Stimulated activated CD8-positive, alpha-beta memory T cell treated with anti-CD3 and anti-CD28 coated beads, Interleukin-7, amount 100 ng/mL, for 24 hours (primary cell): ENCODE measurements around the gene TGFBR3L.

Source experiments
- DNase-seq: peaks from one replicate; pipeline ENCODE4 v3.0.0-alpha.2; 2020; ENCODE audit warnings: low read depth

The TGFBR3L gene

DNA sequence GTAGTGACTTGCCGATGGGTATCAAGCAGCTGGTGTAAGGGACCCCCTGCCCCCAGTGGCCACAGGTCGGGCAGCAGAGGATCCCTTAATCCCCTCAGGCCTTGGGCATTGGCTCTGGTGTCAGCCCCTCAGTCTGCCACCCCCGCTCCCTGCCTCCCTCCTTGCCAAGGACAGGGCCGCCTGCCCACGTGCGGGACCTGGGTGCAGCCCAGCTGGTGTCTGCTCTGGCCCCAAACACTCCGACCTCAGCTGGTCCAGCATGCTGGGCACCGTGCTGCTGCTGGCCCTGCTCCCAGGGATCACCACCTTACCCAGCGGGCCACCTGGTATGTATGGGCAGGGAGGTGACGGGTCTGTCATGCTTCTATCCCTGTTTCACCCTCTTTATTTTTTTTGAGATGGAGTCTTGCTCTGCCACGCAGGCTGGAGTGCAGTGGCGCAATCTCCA, at the start of gene TGFBR3L:
TGFBR3L (plus strand) TSS at position 233 of the 448 bp plus-strand sequence.
- DNase-seq, result no peak

DNA sequence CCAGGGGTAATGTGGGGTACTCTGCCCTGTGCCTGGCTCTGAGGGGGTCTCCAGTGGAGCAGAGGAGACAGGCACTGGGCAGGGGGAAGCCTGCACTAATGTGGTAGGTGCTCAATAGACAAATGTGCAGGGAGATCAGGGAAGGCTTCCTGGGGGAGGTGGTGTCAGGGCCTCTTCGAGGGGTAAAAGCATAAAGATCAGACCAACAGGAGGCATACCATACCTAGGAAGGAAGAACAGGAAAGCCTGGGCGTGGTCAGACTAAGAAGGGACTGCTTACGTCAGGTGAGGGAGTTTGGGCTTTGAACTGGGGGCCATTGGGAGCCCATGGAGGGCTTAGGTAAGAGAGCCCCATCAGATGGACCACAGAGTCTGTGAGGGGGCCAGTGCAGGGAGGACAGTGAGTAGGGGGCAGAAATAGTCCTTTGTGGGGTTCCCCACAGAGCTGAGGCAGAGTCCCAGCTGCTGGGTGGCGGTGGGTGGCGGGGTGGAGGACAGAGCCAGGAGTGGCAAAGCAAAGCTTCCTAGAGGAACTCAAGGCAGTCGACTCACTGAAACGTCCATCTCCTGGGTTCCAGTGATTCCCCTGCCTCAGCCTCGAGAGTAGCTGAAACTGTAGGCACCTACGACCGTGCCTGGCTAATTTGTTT, 49.2 kb upstream of the TGFBR3L start:
- DNase-seq, result no peak

DNA sequence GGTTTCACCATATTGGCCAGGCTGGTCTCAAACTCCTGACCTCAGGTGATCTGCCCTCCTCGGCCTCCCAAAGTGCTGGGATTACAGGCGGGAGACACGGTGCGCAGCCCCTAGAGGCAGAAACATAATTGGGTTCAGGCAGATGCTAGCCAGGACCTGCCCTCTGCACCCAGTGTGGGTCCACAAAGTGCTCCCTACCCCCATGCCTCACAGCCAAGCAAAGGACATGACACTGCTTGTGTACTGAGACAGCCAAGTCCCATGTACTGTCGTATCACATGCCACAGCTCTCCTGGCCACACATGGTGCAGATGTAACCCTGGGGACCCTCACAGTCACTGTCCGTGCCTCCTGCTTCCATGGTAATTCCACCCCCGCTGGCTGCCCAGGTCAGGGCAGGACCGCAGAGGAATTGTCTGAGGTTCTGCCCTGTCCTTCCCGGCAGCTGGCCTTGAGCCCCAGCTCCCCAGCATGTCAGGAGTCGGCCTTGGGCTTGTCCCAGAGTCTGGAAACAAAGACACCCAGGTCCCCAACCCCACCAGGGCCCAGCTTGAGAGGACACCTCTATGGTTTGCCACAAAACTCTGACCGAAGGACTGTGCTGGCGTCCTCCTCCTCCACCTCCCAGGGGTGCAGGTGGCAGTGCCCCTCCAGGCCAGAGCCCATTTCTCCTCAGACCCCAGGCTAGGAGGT, 48.1 kb upstream of the TGFBR3L start:
- no peak for DNase-seq

DNA sequence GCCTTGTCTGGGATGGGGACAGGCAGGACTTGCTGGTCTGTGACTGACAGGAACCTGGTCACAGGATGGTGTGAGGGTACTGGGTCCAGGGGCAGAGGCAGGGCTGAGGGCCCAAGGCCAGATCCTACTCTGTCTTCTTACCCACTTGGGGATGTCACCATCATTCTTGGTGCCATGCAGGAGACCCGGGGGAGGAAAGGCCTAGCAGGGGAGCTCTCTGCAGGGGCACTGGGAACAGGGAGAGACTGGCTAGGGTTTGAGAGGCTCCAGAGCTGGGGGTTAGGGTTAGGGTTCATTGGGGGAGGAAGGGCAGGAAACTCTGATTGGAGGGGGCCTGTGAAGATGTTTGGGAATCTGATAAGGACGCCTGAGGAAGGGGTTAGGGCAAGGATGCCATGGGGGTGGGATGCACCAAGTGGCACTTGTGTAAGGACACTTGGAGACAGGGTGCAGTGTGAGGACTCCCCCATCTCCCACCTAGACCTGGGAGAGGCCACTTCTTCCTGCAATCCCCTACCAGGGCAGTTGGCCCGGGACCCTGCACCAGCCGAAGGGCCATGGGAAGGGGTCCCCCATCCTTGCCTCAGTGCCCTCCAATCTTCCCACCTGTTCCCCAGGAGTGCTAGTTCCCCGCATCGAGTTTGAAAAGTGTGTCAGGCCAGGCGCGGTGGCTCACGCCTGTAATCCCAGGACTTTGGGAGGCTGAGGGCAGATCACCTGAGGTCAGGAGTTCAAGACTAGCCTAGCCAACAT, 47.4 kb upstream of the TGFBR3L start:
- no peak for DNase-seq

DNA sequence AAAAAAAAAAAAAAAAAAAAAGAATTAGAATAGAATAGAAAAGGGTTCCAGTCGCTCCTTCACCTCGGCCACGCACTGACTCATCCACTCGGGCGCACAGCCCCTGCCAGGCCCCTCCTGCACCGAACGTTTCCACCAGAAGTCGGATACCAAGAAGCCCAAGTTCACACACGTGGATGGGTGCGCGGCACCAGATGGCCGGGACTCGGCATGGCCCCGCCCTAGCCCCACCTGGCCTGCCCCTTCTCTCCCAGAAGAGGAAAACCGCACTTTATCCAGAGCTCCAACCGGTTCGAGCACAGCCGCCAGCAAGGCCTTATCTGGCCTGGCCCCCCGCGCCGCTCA, 46.3 kb upstream of the TGFBR3L start:
- no peak for DNase-seq

DNA sequence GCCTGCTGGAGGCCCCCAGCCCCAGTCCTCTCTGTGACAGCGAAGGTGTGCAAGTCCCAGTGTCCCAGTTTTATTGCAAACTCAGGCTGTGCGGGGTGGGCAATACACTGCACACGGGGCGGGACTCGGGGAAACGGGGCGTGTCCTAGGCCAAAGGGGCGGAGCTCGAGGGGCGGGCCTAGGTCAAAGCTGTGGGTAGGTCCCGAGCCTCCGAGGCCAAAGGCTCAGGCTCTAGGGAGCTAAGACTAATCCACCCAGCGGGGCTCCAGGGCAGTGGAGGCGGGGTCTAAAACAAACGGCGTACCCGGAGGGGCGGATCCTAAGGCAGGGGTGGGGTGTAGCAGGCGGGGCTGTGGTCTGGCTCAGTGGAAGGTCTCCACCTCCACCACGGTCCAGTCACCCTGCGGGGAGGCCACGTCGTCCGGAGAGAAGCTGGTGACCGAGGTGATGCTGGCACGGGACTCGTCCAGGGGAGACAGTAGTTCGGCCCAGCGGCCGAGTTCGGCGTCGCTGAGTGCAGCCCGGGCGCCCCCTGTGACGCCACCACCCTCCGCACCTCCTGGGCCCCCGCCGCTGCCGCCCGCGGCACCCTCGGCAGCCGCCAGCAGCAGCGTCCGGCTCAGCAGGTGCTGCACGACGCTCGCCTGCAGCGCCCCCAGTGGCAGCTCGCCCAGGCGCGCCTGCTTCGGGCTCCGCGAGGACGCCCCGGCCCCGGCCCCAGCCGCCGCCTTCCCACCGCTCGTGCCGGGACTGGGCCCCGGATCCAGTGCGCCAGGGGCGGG, 45.8 kb upstream of the TGFBR3L start:
- peak; percentile 46 for DNase-seq

DNA sequence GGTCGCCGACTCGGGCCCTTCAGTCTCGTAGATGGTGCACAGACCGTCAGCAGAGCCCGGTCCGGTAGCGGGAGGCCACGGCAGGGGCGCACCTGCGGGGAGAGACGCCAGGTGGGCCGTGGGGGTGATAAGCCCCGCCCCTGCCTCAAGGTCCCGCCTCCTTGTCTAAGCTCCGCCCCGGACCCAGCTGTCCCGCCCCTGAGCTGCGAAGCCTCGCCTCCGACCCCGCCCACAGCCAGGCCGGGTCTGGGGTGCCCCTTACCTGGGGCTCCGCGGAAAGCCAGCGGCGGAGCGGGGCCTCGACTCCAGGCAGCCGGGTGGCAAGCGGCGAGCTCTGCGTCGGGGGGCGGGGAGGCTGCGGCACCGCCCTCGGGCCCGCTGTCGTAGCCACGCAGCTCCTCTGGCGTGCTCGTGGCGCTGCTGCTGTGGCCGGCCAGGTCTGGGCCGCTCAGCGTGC, 45.1 kb upstream of the TGFBR3L start:
- DNase-seq, result peak; percentile 54

DNA sequence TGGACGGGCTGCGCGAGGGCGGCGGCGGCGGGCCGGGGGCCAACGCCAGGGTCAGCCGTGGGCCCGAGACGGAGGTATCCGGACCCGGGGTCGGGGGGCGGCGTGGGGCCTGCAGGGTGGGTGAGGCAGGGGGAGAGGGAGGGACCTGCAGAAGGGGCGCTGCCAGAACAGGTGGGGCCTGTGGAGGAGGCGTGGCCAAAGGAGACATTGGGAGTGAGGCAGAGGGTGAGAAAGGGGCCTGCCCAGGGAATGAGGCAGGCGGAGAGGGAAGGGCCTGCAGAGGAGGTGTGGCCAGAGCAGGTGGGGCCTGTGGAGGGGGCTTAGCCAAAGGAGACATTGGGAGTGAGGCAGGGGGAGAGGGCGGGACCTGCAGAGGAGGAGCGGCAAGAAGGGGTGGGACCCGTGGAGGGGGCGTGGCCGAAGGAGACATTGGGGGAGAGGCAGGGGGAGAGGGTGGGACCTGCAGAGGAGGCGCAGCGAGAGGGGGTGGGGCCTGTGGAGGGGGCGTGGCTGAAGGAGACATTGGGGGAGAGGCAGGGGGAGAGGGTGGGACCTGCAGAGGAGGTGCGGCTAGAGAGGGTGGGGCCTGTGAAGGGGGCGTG, 44.6 kb upstream of the TGFBR3L start:
- no peak for DNase-seq

DNA sequence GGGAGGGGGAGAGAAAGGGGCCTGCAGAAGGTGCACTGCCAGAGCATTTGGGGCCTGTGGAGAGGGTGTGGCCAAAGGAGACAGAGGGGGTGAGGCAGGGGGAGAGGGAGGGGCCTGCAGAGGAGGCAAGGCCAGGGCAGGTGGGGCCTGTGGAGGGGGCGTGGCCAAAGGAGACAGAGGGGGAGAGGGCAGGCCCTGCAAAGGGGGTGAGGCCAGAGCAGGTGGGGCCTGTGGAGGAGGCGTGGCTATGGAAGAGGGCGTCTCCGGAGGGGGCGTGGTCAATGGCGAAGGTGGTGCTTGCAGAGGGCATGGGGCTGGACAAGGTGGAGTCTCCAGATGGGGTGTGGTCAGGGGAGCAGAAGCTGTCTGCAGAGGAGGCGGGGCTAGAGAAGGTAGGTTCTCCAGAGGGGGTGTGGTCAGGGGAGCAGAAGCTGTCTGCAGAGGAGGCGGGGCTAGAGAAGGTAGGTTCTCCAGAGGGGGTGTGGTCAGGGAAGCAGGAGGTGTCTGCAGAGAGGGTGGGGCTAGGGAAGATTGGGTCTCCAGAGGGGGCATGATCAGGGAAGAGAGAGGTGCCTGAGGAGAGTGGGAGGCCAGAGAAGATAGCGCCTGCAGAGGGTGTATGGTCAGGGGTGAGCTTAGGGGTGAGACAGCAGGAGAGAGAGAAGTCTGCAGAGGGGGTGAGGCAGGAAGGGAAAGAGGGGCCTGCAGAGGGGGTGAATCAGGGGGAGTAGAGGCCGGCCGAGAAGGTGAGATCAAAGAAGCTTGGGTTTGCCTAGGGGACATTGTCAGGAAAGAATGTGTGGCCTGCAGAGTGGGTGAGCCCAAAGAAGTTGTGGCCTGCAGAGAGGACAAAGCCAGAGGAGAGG, 43.8 kb upstream of the TGFBR3L start:
- peak; percentile 10 for DNase-seq

DNA sequence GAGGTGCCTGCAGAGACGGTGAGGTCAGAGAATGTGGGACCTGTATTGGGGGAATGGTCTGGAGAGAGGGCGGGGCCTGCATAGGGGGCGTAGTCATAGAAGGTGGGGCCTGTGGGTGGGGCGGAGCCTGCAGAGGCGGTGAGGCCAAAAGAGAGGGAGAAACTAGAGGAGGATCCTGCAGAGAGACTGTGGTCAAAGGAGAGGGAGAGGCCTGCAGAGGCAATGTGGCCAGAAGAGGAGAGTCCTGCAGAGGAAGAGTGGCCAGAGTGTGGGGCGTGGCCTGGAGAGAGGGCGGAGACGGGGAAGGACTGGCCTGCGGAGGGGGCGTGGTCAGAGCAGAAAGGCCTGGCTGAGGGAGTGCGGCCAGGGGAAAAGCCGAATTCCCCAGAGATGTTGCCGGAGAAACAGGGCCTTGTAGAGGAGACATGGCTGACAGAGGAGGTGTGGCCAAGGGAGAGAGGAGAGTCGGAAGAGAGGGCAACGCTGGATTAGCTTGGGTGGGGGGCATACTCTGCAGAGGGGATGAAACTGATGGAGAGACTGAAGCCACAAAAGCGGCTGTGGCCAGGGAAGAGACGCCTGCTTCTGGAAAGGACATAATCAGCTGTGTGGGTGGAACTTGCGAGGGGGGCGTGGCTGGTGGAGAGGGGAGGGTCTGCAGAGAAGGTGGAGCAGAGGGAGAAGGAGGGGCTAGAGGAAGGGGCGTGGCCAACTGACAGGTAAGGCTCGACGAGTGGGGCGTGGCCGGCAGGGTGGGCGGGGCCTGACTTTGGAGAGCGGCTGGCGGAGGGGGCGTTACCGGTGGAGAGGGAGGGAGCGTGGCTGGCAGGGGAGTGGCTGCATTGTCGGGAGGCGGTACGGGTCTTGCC, 43.0 kb upstream of the TGFBR3L start:
- peak; percentile 59 for DNase-seq

DNA sequence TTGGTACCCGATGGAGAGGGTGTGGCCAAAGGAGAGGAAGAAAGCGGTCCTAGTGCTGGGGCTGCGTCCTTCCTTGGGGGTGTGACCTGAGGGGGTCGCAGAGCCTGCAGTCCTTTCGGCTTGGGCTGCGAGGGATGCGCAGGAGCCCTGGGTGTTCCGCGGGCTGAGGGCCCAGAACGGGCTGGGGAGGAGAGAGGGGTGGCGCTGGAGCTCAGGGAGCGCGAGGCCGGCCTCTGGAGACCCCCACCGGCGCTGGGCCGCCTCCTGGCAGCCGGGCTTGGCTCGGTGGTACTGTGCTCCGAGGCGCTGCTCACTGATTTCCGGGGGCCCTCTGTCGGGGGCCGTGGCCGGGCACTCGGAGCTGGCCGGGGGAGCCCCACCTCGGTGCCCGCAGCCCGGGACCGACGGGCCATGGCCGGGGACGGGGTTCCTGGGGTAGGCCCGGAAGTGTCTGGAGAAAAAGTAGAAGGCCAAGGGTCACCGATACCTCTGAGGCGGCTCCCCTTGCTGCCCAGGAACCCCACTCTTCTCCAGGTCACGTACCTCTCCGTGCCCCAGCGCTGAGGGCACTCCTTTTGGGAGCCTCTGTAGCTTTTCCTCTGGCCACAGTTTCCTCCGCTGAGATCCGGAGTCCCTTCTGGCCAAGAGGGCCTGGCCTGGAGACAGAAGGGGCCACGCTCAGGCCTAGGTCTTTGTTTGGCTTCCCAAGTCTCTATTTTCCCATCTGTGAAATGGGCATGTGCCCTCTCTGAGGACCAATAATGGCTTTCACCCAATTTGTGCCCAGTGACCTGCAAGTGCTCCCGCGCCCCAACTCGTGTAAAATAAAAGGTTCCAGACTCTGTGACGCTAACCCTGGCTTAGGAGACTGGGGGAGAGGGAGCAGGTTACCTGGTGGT, 42.1 kb upstream of the TGFBR3L start:
- no peak for DNase-seq

DNA sequence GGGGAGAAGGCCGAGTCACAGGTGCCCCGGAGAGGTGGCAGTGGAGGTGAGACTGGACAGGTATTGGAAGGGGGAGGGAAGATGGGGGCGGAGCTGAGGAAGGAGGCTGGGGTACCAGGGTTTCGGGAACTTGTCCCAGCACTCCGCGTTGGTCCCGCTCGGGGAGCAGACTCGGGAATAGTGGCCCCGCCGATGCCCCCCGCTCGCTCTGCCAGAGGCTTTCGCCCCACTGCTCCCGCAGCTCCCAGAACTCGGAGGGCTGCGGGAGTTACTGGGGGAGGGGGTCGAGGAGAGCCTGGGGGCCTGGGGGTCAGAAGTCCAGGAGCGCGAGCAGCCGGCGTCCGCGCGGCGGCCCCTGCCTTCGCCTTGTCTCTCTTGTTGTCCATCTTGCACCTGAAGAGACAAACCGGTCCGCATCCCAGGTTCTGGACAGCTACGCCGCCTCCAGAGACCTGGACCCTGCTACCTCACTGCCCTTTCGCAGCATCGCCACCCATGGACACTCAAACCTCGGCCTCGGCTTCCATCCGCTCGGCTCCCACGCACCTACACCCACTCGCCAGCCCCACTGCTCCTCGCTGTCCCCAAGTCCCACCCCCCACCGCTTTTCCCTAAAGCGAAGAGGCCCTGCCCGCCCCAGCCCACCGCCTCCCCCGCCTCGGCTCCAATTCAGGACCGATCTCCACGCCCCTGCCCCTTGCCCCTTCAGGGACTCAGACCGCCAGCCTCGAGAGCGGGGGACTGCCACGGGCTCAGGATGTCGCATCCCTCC, 41.1 kb upstream of the TGFBR3L start:
- no peak for DNase-seq

DNA sequence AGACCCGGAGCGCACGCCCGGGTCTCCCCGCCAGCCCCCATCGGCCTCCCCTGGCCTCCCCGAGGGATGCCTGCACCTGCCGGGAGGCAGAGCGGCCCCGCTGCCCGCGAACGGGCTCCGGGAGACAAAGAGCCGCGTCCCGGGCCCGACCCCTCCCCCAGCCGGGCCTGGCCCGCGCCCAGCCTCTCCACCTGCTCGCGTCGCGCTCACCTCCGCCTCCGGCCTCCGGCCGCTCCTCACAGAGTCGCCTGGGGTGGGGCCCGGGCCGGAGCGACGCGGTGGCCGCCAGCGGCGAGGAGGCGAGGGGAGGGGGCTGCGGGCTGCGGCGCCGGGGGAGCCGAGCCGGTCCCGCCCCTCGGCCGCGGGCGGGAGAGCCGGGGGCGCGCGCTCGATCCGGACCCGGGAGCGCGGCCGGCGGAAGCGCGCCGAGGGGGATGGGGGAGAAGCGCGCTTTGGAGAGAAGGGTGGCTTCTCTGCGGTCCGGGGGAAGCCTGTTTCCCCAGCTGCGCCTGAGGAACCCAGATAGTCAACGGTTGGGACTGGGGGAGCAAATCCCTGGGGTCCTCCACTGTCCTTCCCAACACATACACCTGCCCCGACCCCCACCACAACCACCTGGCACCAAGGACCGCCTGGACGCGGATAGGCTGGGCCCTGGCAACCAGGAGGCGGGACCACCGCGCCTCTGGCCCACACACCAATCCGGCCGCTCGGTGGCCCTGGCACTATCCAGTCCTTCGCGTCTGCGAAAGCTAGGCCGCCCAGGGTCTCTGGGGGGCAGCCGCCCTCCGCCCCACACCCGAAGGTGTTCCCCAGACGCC, 40.3 kb upstream of the TGFBR3L start, which contains the start of gene PRR36:
PRR36 (minus strand) TSS at position 315 of the 821 bp plus-strand sequence. CDS start 701 bp downstream, outside the sequence.
- no peak for DNase-seq

DNA sequence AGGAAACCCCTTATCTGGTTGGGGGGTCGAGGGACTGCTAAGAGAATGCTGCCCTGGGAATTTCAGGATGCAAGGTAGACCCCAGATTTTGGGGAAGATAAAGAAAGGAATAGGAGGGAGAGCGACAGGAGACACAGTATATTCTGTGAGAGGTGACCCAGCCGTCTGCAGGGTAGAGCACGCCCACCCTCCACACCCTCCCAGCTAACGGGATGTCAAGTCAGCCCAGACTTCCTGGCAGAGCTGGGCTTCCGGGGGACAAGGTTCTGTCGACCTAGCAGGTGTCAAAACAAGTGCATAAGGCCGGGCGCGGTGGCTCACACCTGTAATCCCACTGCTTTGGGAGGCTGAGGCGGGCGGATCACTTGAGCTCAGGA, 39.7 kb upstream of the TGFBR3L start:
- no peak for DNase-seq

DNA sequence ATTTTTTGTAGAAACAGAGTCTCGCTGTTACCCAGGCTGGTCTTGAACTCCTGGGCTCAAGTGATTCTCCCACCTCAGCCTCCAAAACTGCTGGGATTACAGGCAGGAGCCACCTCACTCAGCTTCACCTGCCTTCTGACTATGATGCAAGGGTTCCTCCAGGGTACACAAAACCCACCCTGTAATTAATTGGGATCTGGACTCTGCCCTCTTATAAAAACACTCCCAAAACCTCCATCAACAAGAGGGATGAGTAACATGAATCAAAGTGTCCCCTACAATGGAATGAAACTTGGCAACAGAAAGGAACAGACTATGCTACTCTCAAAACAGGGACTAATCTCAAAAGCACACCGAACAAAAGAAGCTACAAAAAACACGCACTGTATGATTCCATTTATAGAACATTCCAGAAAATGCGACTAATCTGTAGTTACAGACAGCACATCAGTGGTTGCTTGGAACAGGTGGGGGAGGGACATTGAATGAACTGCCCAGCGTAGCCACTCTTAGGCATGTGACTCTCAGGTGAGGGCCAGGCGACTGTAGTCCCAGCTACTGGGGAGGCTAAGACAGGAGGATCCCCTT, 37.3 kb upstream of the TGFBR3L start:
- no peak for DNase-seq

DNA sequence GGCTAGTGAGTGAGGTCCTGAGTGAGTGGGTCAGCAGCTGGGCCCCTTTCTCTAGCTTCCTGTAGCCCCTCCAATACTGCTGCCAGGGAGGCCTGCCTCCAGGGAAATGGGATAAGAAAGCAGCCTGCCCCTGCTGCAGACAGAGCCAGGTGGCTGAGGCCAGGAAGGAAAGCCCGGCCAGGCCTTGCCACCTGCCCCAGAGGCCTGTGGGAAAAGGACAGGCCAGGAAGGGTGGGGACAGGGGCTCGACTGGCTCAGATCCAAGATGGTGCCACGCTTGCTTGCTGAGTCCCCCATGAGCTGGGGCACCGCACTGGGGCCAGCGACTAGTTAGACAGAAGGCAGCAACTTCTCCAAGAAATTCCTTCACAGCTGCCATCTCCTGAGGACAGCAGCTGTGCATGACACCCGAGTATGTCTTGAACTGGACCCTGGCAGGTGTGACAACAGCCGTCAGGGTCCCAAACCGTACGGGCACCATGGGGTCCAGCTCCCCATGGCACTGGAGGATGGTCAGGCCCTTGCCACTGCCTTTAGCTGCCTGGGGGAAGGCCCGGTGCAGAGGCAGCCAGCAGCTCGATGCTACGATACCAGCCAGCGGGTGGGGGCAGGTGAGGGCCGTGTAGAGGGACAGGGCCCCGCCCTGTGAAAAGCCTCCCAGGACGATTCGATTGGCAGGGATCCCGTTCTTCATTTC, 35.4 kb upstream of the TGFBR3L start:
- no peak for DNase-seq
